AG04449 (cell line): Measurements from ENCODE around the gene EPHX1.

ENCODE experiments used
- CTCF ChIA-PET: fragments of 350-600 bp; formaldehyde crosslinking; extraction: SDS; loops from one replicate; lab custom pipeline; 2021; ENCODE audit warnings: antibody characterized with exemption; lab: Yijun Ruan, JAX
- POLR2A ChIA-PET: fragments of 400-600, 350-600 bp; formaldehyde crosslinking; extraction: SDS; loops from one replicate; lab custom pipeline; 2020; ENCODE audit warnings: antibody characterized with exemption, inconsistent platforms; lab: Yijun Ruan, JAX
- DNase-seq: peaks from one replicate; pipeline ENCODE4 v3.0.0-alpha.2; 2010; ENCODE audit warnings: low read depth, low spot score
- H3K4me3 ChIP-seq: 2 replicates; pipeline ENCODE4 v1.5.1; 2011; ENCODE audit warnings: low read depth, mild to moderate bottlenecking, control low read depth, low read length
- TF ChIP-seq, protein P1 (sequence below): IDR thresholded peaks from one replicate; pipeline ENCODE4 v1.5.1; 2011; ENCODE audit warnings: mild to moderate bottlenecking, moderate library complexity, low read length, control low read depth, inconsistent platforms; ENCODE audit not compliant: insufficient read depth; ENCODE audit errors: missing control alignments

The EPHX1 gene

DNA sequence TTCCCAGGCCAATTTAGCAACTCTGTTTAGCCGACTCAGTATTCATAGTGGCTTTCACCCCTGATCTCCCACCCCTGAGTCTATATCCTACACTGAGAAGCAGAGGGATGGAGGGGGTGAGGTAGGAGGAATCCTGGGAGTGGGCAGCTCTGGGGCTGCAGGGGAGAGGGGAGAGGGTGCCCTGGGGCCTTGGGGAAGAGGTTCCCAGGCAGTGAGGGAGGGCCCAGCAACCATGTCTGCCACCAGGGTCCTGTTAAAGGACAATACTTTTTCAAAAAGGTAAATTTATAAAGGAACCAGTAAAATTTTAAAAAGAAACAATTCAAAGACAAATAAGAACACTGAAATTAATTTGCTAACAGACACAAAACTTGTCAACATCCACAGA lies 30.3 kb downstream of the EPHX1 start:
- TF ChIP-seq, protein P1, sequence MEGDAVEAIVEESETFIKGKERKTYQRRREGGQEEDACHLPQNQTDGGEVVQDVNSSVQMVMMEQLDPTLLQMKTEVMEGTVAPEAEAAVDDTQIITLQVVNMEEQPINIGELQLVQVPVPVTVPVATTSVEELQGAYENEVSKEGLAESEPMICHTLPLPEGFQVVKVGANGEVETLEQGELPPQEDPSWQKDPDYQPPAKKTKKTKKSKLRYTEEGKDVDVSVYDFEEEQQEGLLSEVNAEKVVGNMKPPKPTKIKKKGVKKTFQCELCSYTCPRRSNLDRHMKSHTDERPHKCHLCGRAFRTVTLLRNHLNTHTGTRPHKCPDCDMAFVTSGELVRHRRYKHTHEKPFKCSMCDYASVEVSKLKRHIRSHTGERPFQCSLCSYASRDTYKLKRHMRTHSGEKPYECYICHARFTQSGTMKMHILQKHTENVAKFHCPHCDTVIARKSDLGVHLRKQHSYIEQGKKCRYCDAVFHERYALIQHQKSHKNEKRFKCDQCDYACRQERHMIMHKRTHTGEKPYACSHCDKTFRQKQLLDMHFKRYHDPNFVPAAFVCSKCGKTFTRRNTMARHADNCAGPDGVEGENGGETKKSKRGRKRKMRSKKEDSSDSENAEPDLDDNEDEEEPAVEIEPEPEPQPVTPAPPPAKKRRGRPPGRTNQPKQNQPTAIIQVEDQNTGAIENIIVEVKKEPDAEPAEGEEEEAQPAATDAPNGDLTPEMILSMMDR = no peak
- ChIA-PET CTCF (interaction anchor here (0.7 to 9.8 kb wide), 7 partner anchors 10 to 364 kb away, joined by 3 to 105 read pairs (median 3); partner anchors contain the start of genes SRP9 and TMEM63A), POLR2A (no interaction called here)
- no peak overlapping the region for H3K4me3 ChIP-seq
- DNase-seq = no peak

DNA sequence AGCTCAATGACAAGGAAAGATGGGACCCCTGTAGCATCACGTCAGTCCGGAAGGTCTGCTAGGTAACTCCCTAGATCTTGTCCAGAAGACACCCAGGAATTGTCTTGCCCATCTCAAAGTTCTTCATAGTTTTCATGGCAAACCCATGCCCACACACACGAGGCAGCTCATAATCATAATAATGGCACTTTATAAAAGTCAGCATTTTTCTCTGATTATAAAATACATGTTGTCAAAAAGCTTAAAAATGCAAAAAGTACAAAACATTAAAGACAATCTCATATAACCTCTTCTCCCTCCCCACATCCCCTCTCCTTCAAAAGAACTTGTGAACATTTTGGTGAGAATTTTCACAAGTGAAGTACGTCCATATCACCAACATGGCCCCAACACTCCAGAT lies 30.8 kb downstream of the EPHX1 start:
- CTCF ChIA-PET = interaction anchor here (0.7 to 9.8 kb wide), 8 partner anchors 10 to 365 kb away, joined by 3 to 105 read pairs (median 3); partner anchors contain the start of genes SRP9 and TMEM63A
- POLR2A ChIA-PET = no interaction called here

DNA sequence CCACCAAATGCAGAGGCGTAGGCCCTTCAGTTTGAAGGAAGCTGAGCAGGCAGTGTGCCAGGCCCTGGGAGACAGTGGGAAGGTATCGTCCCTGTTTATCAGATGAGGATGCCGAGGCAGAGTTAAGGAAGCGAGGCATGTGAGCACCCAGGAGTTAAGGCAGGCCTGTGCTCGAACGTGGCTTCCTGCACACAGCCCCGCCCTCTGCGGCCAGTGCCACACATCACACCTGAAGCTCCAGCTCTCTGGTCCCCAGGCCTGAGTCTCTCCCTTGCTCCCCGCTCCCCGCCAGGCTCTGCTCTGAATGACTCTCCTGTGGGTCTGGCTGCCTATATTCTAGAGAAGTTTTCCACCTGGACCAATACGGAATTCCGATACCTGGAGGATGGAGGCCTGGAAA lies 32.1 kb downstream of the EPHX1 start:
- H3K4me3 ChIP-seq = no peak overlapping the region
- ChIA-PET POLR2A (interaction anchor here (1.5 kb wide), 1 partner anchor 40 kb away, joined by 4 read pairs; the partner anchor contains the start of gene TMEM63A), CTCF (interaction anchor here (9.8 kb wide), 1 partner anchor 366 kb away, joined by 105 read pairs; no protein-coding TSS in a partner anchor)
- TF ChIP-seq, protein P1 = no peak
- DNase-seq = no peak

More for the DNA sequence above, 30.8 kb downstream of the EPHX1 start:
- DNase-seq = no peak
- TF ChIP-seq, protein P1 = no peak
- no peak overlapping the region for H3K4me3 ChIP-seq

DNA sequence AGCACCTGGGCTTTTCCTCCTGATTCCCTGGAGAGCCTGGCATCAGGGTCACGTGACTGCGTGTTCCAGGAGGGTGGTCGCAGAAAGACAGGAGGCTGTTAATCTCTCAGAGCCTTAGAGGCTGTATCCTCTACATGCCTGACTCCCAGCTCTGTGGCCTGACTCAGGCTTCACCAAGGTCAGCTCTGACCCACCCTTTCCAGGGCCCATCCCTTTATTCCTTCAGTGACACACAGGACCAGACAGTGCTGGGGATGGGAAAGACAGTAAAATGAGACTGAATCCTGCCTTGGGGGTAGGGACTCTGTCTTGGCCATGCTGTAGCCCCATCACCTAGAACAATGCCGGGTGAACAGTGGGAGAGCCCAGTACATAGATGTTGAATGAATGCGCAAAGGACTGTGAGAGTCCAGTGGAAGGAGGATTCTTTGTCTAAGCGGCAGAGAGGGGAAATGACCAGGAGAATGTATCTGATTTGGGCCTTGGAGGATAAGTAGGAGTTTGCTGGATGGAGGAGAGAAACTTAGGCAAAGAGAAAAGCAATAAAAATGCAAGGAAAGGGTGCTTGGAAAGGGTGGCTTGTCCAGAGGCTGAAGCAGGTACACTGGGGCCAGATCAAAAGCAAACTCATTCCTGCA lies 33.0 kb downstream of the EPHX1 start:
- TF ChIP-seq, protein P1 = no peak
- ChIA-PET CTCF (interaction anchor here (1.1 to 9.8 kb wide), 2 partner anchors 132 to 367 kb away, joined by 3 to 105 read pairs; no protein-coding TSS in a partner anchor), POLR2A (interaction anchor here (0.7 kb wide), 1 partner anchor 66 kb away, joined by 3 read pairs; the partner anchor contains the start of gene SRP9)
- no peak for DNase-seq
- no peak overlapping the region for H3K4me3 ChIP-seq

DNA sequence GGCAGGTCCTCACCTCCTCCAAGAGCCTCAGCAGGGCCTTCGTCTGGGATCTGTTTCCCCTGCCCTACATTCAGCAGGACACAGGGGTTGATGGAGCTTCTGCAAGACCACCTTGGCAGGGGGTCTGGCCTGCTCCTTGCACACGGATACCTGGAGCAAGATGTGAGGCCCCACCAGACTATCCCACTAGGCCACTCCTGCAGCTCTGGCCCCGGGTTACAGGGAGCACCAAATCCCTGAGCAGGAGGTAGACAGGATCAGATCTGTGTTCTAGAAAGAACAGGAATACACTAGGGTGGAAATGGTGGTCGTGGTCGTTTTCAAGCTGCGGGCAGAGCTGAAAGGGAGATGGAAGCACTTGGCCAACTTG lies 33.5 kb downstream of the EPHX1 start:
- ChIA-PET CTCF (interaction anchor here (1.1 to 9.8 kb wide), 3 partner anchors 13 to 368 kb away, joined by 3 to 105 read pairs (median 5); no protein-coding TSS in a partner anchor), POLR2A (interaction anchor here (0.7 kb wide), 1 partner anchor 66 kb away, joined by 3 read pairs; the partner anchor contains the start of gene SRP9)
- no peak for DNase-seq
- TF ChIP-seq, protein P1 = no peak
- no peak overlapping the region for H3K4me3 ChIP-seq
